Ishikawa (cell line): ENCODE measurements around the gene RNF151.

Source experiments
- MAX ChIP-seq: IDR thresholded peaks from 2 replicates; pipeline ENCODE4 v1.6.1; 2012
- RAD21 ChIP-seq: IDR thresholded peaks from 2 replicates; pipeline ENCODE4 v1.6.1; 2012; ENCODE audit warnings: low read depth
- TAF1 ChIP-seq: IDR thresholded peaks from 2 replicates; pipeline ENCODE4 v1.6.1; 2012; ENCODE audit warnings: low read depth, mild to moderate bottlenecking
- USF1 ChIP-seq: IDR thresholded peaks from 2 replicates; pipeline ENCODE4 v1.6.1; 2012
- YY1 ChIP-seq: IDR thresholded peaks from 2 replicates; pipeline ENCODE4 v1.6.1; 2012; ENCODE audit warnings: low read depth

- TF ChIP-seq TAF1 (no peak), RAD21 (no peak), USF1 (no peak), MAX (no peak), YY1 (no peak)
Observed at GRCh38 chr16:1917665-1918350, 48.8 kb upstream of the RNF151 start.
